AG04450 (cell line): ENCODE measurements around the gene IGSF10. TPM values are rescaled to one million over a fixed set of nuclear protein-coding genes. Genes with fewer than 3 reads are reported as not detected.

Experiments used
- CTCF ChIA-PET: fragments of 300-600, 350-600 bp; formaldehyde crosslinking; extraction: SDS; loops from one replicate; lab custom pipeline; 2022; ENCODE audit warnings: antibody characterized with exemption, inconsistent platforms; lab: Charles Lee
- POLR2A ChIA-PET: fragments of 350-600 bp; formaldehyde crosslinking; extraction: SDS; loops from one replicate; lab custom pipeline; 2021; ENCODE audit warnings: antibody characterized with exemption, inconsistent platforms; lab: Yijun Ruan, JAX
- DNase-seq: peaks from one replicate; pipeline ENCODE4 v3.0.0-alpha.2; 2011; ENCODE audit warnings: low read depth, low spot score
- H3K27ac ChIP-seq: one replicate; pipeline ENCODE4 v1.5.1; 2012; ENCODE audit warnings: low read depth, low read length, control low read depth
- H3K27me3 ChIP-seq: one replicate; pipeline ENCODE4 v1.6.0; 2012; ENCODE audit warnings: low read length; ENCODE audit not compliant: control insufficient read depth, insufficient read depth
- H3K4me3 ChIP-seq: 2 replicates; pipeline ENCODE4 v1.5.1; 2011; ENCODE audit warnings: mild to moderate bottlenecking, low read depth, low read length, control low read depth
- H3K9me3 ChIP-seq: 2 replicates; pipeline ENCODE4 v1.5.1; 2012; ENCODE audit warnings: low read length; ENCODE audit not compliant: control insufficient read depth, insufficient read depth
- polyA plus RNA-seq: library from polyadenylated mRNA; depleted of rRNA; stranded (reverse); fragments of >200 nt; gene quantifications from 2 replicates; pipeline ENCODE4 v1.2.3, GENCODE V29; 2011
- TF ChIP-seq, protein P1 (sequence below): IDR thresholded peaks from 2 replicates; pipeline ENCODE4 v1.5.1; 2011; ENCODE audit warnings: low read depth, low read length, control low read depth, inconsistent platforms

The IGSF10 gene
- polyA plus RNA-seq, 1 experiment, result 0.02 TPM

DNA sequence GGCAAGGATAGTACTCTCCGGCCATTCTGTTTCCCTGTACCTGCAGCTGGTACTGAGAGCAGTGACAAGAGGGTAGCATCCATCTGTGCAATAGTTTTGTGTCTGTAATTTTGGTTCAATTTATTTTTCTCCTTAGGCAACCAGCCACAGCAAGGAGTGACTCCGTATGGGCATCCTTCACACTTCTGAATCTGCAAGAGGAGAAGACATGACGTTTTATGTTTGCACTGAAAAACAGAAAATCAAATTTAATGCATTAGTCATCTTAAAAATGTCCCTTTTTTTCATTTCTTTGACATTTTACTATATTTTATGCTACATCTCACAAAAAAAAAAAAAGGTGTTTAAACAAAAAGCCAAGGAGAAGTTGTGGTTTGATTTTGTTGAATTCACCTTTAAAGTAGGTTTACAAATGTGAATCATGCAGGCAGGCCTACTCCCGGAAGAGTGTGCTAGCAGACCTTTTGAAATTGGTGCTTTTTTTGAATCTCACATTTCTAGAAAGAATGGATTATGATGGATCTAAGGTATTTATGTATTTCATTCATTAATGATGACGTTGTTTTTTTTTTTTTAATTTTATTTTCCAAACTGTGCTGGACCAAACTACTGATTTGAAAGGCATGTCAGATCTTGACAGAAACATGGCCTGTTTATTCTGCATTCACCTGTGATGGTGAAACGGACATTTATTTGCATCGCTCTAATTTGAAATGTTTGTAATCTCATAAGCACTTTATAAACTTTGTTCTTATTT, 28.1 kb downstream of the IGSF10 start:
- CTCF ChIA-PET, result interaction anchor here (1.2 kb wide), 1 partner anchor 406 kb away, joined by 6 read pairs; no protein-coding TSS in a partner anchor
- Histone ChIP-seq H3K9me3 (no peaks in the 10 kb centered on the region), H3K4me3 (no peak overlapping the region), H3K27me3 (no peaks in the 10 kb centered on the region), H3K27ac (no peak overlapping the region)
- DNase-seq, result no peak
- POLR2A ChIA-PET, result no interaction called here
- TF ChIP-seq, protein P1, sequence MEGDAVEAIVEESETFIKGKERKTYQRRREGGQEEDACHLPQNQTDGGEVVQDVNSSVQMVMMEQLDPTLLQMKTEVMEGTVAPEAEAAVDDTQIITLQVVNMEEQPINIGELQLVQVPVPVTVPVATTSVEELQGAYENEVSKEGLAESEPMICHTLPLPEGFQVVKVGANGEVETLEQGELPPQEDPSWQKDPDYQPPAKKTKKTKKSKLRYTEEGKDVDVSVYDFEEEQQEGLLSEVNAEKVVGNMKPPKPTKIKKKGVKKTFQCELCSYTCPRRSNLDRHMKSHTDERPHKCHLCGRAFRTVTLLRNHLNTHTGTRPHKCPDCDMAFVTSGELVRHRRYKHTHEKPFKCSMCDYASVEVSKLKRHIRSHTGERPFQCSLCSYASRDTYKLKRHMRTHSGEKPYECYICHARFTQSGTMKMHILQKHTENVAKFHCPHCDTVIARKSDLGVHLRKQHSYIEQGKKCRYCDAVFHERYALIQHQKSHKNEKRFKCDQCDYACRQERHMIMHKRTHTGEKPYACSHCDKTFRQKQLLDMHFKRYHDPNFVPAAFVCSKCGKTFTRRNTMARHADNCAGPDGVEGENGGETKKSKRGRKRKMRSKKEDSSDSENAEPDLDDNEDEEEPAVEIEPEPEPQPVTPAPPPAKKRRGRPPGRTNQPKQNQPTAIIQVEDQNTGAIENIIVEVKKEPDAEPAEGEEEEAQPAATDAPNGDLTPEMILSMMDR, result no peak

DNA sequence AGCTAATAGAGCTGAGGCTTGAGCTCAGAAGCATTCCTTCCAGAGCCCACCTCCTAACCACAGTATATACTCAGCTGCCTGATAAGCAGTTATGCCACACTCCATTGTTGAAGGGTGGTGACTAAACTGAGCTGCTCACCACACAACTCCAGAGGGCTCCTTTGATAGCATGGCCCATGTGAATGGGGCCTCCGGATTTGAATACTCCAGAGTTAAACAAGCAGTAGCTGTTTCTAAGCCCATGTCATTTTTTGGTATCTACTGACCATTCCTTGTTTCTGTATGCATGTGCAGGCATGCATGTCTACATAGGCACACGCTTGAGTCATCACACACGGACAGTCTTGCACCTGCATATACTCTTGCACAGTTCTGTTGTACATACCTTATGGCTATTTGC, 28.9 kb downstream of the IGSF10 start:
- Histone ChIP-seq H3K27me3 (no peaks in the 10 kb centered on the region), H3K27ac (no peak overlapping the region), H3K9me3 (no peaks in the 10 kb centered on the region), H3K4me3 (no peak overlapping the region)
- peak; percentile 41 for DNase-seq
- ChIA-PET CTCF (interaction anchor here (1.2 to 1.7 kb wide), 3 partner anchors 36 to 407 kb away, joined by 3 to 6 read pairs (median 5); no protein-coding TSS in a partner anchor), POLR2A (no interaction called here)
- TF ChIP-seq, protein P1, result no peak

GRCh38 chr3:151430821-151431484, 29.9 kb downstream of the IGSF10 start:
- DNase-seq, result no peak
- POLR2A ChIA-PET, result no interaction called here

GRCh38 chr3:151428386-151428785, 32.5 kb downstream of the IGSF10 start:
- TF ChIP-seq, protein P1, result no peak
- Histone ChIP-seq H3K9me3 (no peaks in the 10 kb centered on the region), H3K27me3 (no peaks in the 10 kb centered on the region), H3K4me3 (no peak overlapping the region), H3K27ac (no peak overlapping the region)
- ChIA-PET POLR2A (no interaction called here), CTCF (interaction anchor here (0.5 kb wide), 1 partner anchor 137 kb away, joined by 3 read pairs; no protein-coding TSS in a partner anchor)
- DNase-seq, result no peak

More at GRCh38 chr3:151430821-151431484, 29.9 kb downstream of the IGSF10 start:
- H3K4me3 ChIP-seq, result no peak overlapping the region
- CTCF ChIA-PET, result interaction anchor here (1.2 to 1.7 kb wide), 4 partner anchors 9 to 408 kb away, joined by 3 to 6 read pairs (median 4); no protein-coding TSS in a partner anchor
- H3K9me3 ChIP-seq, result no peaks in the 10 kb centered on the region
- H3K27ac ChIP-seq, result no peak overlapping the region
- TF ChIP-seq, protein P1, result no peak
- H3K27me3 ChIP-seq, result no peaks in the 10 kb centered on the region

DNA sequence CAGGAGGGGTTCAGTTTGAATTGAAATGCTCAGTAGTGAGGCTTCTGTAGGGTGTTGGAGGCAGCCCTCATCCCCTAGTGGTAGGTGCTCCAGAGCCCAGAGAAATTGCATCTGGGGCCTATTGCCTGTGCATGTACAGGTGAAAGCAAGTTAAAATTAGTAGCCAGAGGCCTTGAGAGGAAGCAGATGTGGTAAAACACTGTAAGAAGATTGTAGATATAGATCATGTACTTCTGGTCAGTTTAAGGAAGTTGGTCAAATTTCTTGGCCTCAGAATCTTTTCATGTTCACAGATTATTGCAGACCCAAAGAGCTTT, 34.6 kb downstream of the IGSF10 start:
- ChIA-PET POLR2A (no interaction called here), CTCF (interaction anchor here (0.7 to 2.4 kb wide), 6 partner anchors 8 to 411 kb away, joined by 3 to 11 read pairs (median 3); no protein-coding TSS in a partner anchor)
- no peak for DNase-seq
- Histone ChIP-seq H3K9me3 (no peaks in the 10 kb centered on the region; the same call in 1 of the 2 replicates), H3K27me3 (no peaks in the 10 kb centered on the region), H3K27ac (no peak overlapping the region), H3K4me3 (no peak overlapping the region)
- TF ChIP-seq, protein P1, result no peak
